ENCODE data around the gene OIT3. TPM values are rescaled to one million over a fixed set of nuclear protein-coding genes. Genes with fewer than 3 reads are reported as not detected.
"Not testable (repeated sequence)": the region's sequence is repeated elsewhere in the genome, so short reads cannot be mapped to it uniquely, and the experiment has no call there.

OIT3 gene
- total RNA-seq, 1 experiment from 2014 or later, result not detected

- in situ Hi-C loops (cut with HindIII; ENCODE audit: low pct_unique_long_range_greater_than_20kb, low sequenced_read_pairs), result no loop called here
- no TSS peak for BruUV-seq (replicated peaks)
- H3K36me3 ChIP-seq (ENCODE audit: control insufficient read depth, insufficient read depth, low read length), result no peaks in the 10 kb centered on the region
- H3K4me1 ChIP-seq (ENCODE audit: control insufficient read depth, insufficient read depth, low read length), result no peaks in the 10 kb centered on the region
- no peak overlapping the region for H3K4me3 ChIP-seq (ENCODE audit: low read depth in 2 of 2, low read length in 2 of 2)
- TF ChIP-seq TCF7L2 (IDR thresholded peaks at IDR 0.05; ENCODE audit: low read depth, low read length), result peak; percentile 60; the same call in 1 of the 2 replicates
- TF ChIP-seq SIN3A (IDR thresholded peaks at IDR 0.05; ENCODE audit: borderline replicate concordance, insufficient read depth, low read depth, low read length), result no peak
- TF ChIP-seq POLR2AphosphoS5 (IDR thresholded peaks at IDR 0.05; ENCODE audit: low read depth, low read length), result no peak
- no peak for TF ChIP-seq REST (IDR thresholded peaks at IDR 0.05; ENCODE audit: insufficient read depth in 1 of 2, low read depth in 2 of 2, low read length in 1 of 2)
- no peak for TF ChIP-seq CTCF (IDR thresholded peaks at IDR 0.05)
- CTCF ChIA-PET, result no interaction called here
- H3K27me3 ChIP-seq (ENCODE audit: control insufficient read depth, insufficient read depth, low read length), result no peaks in the 10 kb centered on the region
- no peak overlapping the region for H3K27ac ChIP-seq (ENCODE audit: low read length)
- ATAC-seq (no peak), DNase-seq (ENCODE audit: low read depth, low spot score) (no peak)
- POLR2A ChIA-PET, result interaction anchor here (0.6 kb wide), 2 partner anchors 124 to 429 kb away, joined by 5 to 17 read pairs; no protein-coding TSS in a partner anchor
- intact Hi-C loops (cut with micrococcal nuclease; ENCODE audit: unreplicated experiment), result no loop called here
- no peaks in the 10 kb centered on the region for H3K9me3 ChIP-seq (ENCODE audit: control insufficient read depth, insufficient read depth, low read depth, low read length)
These were observed 19.2 kb downstream of the OIT3 start for GRCh38 chr10:72912736-72913135.

- TF ChIP-seq CTCF (IDR thresholded peaks at IDR 0.05), result no peak
- TF ChIP-seq SIN3A (IDR thresholded peaks at IDR 0.05; ENCODE audit: borderline replicate concordance, insufficient read depth, low read depth, low read length), result no peak
- no peak for TF ChIP-seq POLR2AphosphoS5 (IDR thresholded peaks at IDR 0.05; ENCODE audit: low read depth, low read length)
- no peak for TF ChIP-seq REST (IDR thresholded peaks at IDR 0.05; ENCODE audit: insufficient read depth in 1 of 2, low read depth in 2 of 2, low read length in 1 of 2)
- TF ChIP-seq TCF7L2 (IDR thresholded peaks at IDR 0.05; ENCODE audit: low read depth, low read length), result no peak
- DNase-seq (ENCODE audit: low read depth, low spot score) (no peak), ATAC-seq (no peak)
- no peaks in the 10 kb centered on the region for H3K4me1 ChIP-seq (ENCODE audit: control insufficient read depth, insufficient read depth, low read length)
- H3K4me3 ChIP-seq (ENCODE audit: low read depth in 2 of 2, low read length in 2 of 2), result no peak overlapping the region
- ChIA-PET POLR2A (interaction anchor here (0.6 kb wide), 1 partner anchor 429 kb away, joined by 5 read pairs; no protein-coding TSS in a partner anchor), CTCF (no interaction called here)
- in situ Hi-C loops (cut with HindIII; ENCODE audit: low pct_unique_long_range_greater_than_20kb, low sequenced_read_pairs) (no loop called here), intact Hi-C loops (cut with micrococcal nuclease; ENCODE audit: unreplicated experiment) (no loop called here)
- no peaks in the 10 kb centered on the region for H3K9me3 ChIP-seq (ENCODE audit: control insufficient read depth, insufficient read depth, low read depth, low read length)
- H3K27ac ChIP-seq (ENCODE audit: low read length), result no peak overlapping the region
- no peaks in the 10 kb centered on the region for H3K27me3 ChIP-seq (ENCODE audit: control insufficient read depth, insufficient read depth, low read length)
- BruUV-seq (replicated peaks), result no TSS peak
- H3K36me3 ChIP-seq (ENCODE audit: control insufficient read depth, insufficient read depth, low read length), result no peaks in the 10 kb centered on the region
These were observed 19.7 kb downstream of the OIT3 start for GRCh38 chr10:72913287-72913686.

- ATAC-seq; H3K4me3 ChIP-seq (ENCODE audit: low read depth in 2 of 2, low read length in 2 of 2); DNase-seq (ENCODE audit: low read depth, low spot score); BruUV-seq (replicated peaks); H3K27ac ChIP-seq (ENCODE audit: low read length); in situ Hi-C loops (cut with HindIII; ENCODE audit: low pct_unique_long_range_greater_than_20kb, low sequenced_read_pairs); CTCF ChIA-PET; H3K36me3 ChIP-seq (ENCODE audit: control insufficient read depth, insufficient read depth, low read length); H3K4me1 ChIP-seq (ENCODE audit: control insufficient read depth, insufficient read depth, low read length); H3K9me3 ChIP-seq (ENCODE audit: control insufficient read depth, insufficient read depth, low read depth, low read length); H3K27me3 ChIP-seq (ENCODE audit: control insufficient read depth, insufficient read depth, low read length); intact Hi-C loops (cut with micrococcal nuclease; ENCODE audit: unreplicated experiment): not testable (repeated sequence)
- POLR2A ChIA-PET, result interaction anchor here (0.7 kb wide), 1 partner anchor 20 kb away, joined by 3 read pairs; no protein-coding TSS in a partner anchor
These were observed 23.7 kb downstream of the OIT3 start for GRCh38 chr10:72917201-72917600.
